SK-N-SH (cell line): ENCODE measurements around the gene DLG1.

Experiments used
- EZH2phosphoT487 ChIP-seq: fragments of 200-600 bp; sonication (generic); IDR thresholded peaks from 2 replicates; pipeline ENCODE4 v1.6.1; 2017; ENCODE audit warnings: low read depth, mixed run types, mild to moderate bottlenecking, antibody characterized with exemption, moderate library complexity, borderline replicate concordance
- JUND ChIP-seq: IDR thresholded peaks from 2 replicates; pipeline ENCODE4 v1.4.0; 2012
- MXI1 ChIP-seq: IDR thresholded peaks from 2 replicates; pipeline ENCODE4 v1.6.1; 2012; ENCODE audit warnings: mild to moderate bottlenecking, low read depth, low read length, improper control_type of control experiment
- POLR2AphosphoS5 ChIP-seq: IDR thresholded peaks from 2 replicates; pipeline ENCODE4 v1.6.1; 2012; ENCODE audit warnings: low read depth, low read length
- RAD21 ChIP-seq: IDR thresholded peaks from 2 replicates; pipeline ENCODE4 v1.6.1; 2012; ENCODE audit warnings: mild to moderate bottlenecking, low read length
- SIN3A ChIP-seq: IDR thresholded peaks from 2 replicates; pipeline ENCODE4 v1.6.1; 2012; ENCODE audit warnings: low read depth, mild to moderate bottlenecking, low read length, moderate library complexity, borderline replicate concordance
- SMC3 ChIP-seq: IDR thresholded peaks from 2 replicates; pipeline ENCODE4 v1.6.1; 2012; ENCODE audit warnings: low read depth, low read length, improper control_type of control experiment
- TCF12 ChIP-seq: IDR thresholded peaks from 2 replicates; pipeline ENCODE4 v1.4.0; 2012
- USF2 ChIP-seq: fragments of 150-350 bp; IDR thresholded peaks from 2 replicates; pipeline ENCODE4 v1.6.1; 2017; ENCODE audit warnings: antibody characterized with exemption, low read length, low read depth, borderline replicate concordance
- TF ChIP-seq, protein P1 (sequence below): IDR thresholded peaks from 2 replicates; pipeline ENCODE4 v1.4.0; 2012; ENCODE audit warnings: low read depth
- TF ChIP-seq, protein P2 (sequence below): fragments of 200-600 bp; sonication (generic); IDR thresholded peaks from 2 replicates; pipeline ENCODE4 v1.6.1; 2017; ENCODE audit warnings: antibody characterized with exemption, mild to moderate bottlenecking, moderate library complexity
- TF ChIP-seq, protein P3 (sequence below): IDR thresholded peaks from 2 replicates; pipeline ENCODE4 v1.6.1; 2012; ENCODE audit warnings: mild to moderate bottlenecking, low read depth, low read length, moderate library complexity

DNA sequence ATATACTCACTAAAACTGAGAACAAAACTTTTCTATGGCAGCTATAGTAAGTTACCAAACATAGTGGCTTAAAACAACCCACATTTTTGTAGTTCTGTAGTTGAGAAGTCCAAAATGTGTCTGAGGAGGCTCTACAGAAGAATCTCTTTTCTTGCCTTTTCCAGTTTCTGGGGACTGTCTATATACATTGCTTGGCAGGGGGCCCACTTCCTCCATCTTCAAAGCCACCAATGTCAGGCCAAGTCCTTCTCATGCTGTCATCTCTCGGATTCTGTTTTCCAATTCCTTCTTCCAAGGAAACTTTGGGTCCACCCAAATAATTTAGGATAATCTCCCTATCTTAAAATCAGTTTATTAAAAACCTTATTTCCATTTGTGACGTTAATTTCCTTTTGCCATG is 92.7 kb downstream of the DLG1 start:
- TF ChIP-seq JUND (no peak), RAD21 (no peak), SIN3A (no peak), USF2 (no peak), SMC3 (no peak), MXI1 (no peak), EZH2phosphoT487 (no peak), POLR2AphosphoS5 (no peak), TCF12 (no peak)
- TF ChIP-seq, protein P1, sequence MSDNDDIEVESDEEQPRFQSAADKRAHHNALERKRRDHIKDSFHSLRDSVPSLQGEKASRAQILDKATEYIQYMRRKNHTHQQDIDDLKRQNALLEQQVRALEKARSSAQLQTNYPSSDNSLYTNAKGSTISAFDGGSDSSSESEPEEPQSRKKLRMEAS = no peak
- TF ChIP-seq, protein P2, sequence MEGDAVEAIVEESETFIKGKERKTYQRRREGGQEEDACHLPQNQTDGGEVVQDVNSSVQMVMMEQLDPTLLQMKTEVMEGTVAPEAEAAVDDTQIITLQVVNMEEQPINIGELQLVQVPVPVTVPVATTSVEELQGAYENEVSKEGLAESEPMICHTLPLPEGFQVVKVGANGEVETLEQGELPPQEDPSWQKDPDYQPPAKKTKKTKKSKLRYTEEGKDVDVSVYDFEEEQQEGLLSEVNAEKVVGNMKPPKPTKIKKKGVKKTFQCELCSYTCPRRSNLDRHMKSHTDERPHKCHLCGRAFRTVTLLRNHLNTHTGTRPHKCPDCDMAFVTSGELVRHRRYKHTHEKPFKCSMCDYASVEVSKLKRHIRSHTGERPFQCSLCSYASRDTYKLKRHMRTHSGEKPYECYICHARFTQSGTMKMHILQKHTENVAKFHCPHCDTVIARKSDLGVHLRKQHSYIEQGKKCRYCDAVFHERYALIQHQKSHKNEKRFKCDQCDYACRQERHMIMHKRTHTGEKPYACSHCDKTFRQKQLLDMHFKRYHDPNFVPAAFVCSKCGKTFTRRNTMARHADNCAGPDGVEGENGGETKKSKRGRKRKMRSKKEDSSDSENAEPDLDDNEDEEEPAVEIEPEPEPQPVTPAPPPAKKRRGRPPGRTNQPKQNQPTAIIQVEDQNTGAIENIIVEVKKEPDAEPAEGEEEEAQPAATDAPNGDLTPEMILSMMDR = no peak
- TF ChIP-seq, protein P3, sequence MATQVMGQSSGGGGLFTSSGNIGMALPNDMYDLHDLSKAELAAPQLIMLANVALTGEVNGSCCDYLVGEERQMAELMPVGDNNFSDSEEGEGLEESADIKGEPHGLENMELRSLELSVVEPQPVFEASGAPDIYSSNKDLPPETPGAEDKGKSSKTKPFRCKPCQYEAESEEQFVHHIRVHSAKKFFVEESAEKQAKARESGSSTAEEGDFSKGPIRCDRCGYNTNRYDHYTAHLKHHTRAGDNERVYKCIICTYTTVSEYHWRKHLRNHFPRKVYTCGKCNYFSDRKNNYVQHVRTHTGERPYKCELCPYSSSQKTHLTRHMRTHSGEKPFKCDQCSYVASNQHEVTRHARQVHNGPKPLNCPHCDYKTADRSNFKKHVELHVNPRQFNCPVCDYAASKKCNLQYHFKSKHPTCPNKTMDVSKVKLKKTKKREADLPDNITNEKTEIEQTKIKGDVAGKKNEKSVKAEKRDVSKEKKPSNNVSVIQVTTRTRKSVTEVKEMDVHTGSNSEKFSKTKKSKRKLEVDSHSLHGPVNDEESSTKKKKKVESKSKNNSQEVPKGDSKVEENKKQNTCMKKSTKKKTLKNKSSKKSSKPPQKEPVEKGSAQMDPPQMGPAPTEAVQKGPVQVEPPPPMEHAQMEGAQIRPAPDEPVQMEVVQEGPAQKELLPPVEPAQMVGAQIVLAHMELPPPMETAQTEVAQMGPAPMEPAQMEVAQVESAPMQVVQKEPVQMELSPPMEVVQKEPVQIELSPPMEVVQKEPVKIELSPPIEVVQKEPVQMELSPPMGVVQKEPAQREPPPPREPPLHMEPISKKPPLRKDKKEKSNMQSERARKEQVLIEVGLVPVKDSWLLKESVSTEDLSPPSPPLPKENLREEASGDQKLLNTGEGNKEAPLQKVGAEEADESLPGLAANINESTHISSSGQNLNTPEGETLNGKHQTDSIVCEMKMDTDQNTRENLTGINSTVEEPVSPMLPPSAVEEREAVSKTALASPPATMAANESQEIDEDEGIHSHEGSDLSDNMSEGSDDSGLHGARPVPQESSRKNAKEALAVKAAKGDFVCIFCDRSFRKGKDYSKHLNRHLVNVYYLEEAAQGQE = no peak
